Gastroesophageal sphincter (tissue), 3 donors: Measurements from ENCODE around the gene DCAF5.

Source experiments
- CTCF ChIP-seq, 4 experiments: fragments of 200-600 bp in 2 of 4; fragments of 450-650 bp in 2 of 4; sonication (generic) in 1 of 4; IDR thresholded peaks; one replicate each; pipeline ENCODE4 v1.5.1; 2017 to 2019; ENCODE audit warnings: antibody characterized with exemption in 4 of 4, mild to moderate bottlenecking in 2 of 4, moderate library complexity in 2 of 4
- POLR2A ChIP-seq, 2 donors: fragments of 450-650 bp; IDR thresholded peaks; one replicate each; pipeline ENCODE4 v1.6.1; 2017; ENCODE audit warnings: antibody characterized with exemption in 2 of 2, mild to moderate bottlenecking in 2 of 2, moderate library complexity in 1 of 2
- POLR2AphosphoS5 ChIP-seq: sonication (generic); formaldehyde crosslinking; IDR thresholded peaks from one replicate; pipeline ENCODE4 v1.6.1; 2017; ENCODE audit warnings: antibody characterized with exemption

GRCh38 chr14:69001375-69001774, 151.5 kb downstream of the DCAF5 start:
- no peak for TF ChIP-seq CTCF (IDR thresholded peaks at IDR 0.05)
- TF ChIP-seq POLR2AphosphoS5 = no peak
- no peak for TF ChIP-seq POLR2A (IDR thresholded peaks at IDR 0.05)
